HG02840 (cell line): ENCODE results near the gene RNF150.
"Not testable (repeated sequence)": the region's sequence is repeated elsewhere in the genome, so short reads cannot be mapped to it uniquely, and the experiment has no call there.

Source experiments
- ATAC-seq: cut with Tn5 transposase; IDR thresholded peaks from one replicate; pipeline ENCODE4 v1.9.1; 2021; ENCODE audit warnings: mild to moderate bottlenecking, moderate library complexity, moderate number of reproducible peaks; ENCODE audit not compliant: unreplicated experiment, low FRiP score

The RNF150 gene

DNA sequence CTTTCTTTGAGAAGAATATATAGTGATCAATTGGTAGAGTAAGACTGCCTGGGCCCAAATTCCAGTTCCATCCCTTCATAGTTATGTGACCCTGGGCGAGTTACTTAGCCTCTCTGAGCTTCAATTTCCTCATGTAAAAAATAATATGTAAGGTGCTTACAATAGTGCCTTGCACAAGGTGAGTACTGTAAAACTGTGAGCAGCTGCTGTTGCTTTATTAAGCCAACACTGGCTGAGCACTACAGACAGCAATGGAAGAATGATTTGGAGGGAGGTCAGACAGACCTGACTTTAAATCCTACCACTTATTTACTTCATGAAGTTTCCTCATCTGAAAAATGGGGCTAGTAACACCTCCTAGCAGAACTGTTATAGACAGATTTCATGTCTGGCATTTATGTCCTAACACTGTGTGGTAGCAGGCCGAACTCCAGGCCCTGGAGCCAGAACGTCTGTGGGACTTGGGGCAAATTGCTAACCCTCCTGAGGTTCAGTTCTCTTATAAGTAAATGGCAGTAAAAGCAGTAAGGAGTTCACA is 53.8 kb downstream of the RNF150 start:
- ATAC-seq, result no peak

DNA sequence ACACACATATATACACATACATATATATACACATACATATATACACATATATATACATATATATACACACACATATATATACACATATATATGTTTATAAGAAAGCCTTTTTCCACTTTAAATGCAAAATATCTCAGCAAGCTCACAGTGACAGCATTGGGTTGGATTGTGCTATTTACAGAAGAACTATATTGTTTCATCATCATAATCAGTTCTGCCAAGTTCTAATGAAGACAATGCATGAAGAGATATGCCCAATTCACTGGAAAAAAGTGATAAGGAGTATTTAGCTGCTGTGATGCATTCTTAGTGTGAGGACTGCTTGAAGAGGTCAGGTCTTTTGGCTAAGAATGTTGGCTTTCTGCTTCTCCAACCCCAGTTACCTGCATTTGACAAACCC is 54.4 kb downstream of the RNF150 start:
- ATAC-seq, result no peak

DNA sequence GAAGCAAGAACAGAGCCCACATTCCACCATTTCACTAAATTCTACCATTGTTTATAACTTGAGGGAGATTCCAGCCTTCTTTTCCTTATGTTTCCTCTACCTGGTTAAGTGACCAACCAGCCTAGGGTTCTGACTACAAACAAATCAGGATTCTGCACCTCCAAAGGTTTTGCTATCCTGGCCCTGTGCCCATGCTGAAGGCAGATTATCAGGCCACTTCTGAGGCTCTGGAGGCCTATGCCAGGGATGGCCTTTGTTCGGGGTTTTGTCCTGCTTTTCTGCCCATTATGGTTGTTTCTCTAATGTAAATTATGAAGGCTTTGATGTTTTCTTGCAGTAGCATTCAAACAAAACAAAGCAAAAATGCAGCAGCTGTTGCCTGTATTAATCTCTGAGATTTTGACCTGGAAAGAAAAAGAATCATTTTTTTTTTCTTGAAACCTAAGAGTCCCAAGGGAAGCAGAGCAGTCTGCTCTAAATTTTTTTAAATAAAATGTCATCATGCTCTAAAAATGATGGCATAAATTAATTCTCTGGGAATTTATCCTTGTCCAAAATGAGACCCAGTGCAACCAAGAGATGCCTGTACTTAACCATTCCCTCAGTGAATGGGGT is 55.6 kb downstream of the RNF150 start:
- ATAC-seq, result no peak

DNA sequence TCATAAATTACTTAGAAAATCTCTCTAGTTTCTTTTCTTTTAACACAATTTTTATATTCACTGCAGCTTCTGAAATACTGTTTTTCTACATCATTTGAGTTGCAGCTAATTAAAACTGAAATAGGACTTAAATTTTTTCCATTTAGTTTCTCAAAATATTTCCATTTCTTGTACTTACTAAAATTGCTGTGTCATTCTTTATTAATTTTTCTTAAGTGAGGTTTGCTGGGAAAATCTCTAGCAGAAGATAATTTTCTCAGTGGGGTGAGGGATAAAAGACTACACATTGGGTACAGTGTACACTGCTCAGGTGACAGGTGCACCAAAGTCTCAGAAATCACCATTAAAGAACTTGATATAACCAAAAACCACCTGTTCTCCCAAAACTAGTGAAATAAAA is 57.7 kb downstream of the RNF150 start:
- no peak for ATAC-seq

DNA sequence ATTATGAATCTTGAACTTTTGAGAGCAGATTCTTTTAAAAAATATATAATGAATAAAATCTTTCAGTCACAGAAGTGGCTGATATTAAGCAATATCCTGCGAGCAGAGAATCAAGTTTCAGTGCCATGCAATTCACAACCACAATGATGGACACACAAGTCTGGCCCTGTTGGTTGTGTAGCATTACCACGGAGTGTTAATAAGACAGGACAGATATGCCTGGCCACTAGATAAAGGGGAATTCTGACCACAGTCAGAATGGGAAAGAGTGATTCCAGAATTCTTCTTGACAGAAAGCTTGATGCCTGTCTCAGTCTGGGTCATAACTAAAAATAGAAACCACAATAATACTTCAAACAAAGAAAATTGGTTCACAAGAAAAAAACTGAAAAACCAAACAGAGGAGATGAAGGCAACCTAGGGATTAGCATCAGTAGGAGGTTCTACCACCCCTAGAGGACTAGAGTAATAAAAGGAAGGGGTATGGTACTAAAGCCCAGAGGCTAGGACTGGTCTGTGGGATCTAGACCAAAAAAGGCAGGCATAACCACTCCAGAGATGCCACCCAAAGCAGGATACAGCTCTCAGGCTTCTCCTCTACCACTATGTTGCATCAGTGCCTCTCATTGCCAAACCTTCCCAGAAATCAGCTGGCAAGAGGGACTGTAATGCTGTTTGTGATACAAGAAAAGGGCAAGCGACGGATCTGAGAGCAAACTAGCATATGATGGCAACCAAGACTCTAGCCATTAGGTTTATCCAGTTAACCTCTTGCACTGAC is 59.0 kb downstream of the RNF150 start:
- no peak for ATAC-seq

DNA sequence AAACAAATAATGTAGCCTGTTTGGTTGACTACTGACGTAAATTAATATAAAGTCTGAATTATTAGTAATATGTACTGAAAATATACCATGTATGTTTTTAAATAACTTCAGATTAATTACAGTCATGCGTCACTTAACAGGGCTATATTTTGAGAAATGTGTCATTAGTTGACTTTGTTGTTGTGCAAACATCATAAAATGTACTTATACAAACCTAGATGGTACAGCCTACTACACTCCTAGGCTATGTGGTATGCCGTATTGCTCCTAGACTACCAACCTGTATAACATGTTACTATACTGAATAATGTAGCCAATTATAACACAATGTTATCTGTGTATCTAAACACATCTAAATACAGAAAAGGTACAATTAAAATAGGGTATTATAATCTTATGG is 66.6 kb downstream of the RNF150 start:
- ATAC-seq, result no peak

DNA sequence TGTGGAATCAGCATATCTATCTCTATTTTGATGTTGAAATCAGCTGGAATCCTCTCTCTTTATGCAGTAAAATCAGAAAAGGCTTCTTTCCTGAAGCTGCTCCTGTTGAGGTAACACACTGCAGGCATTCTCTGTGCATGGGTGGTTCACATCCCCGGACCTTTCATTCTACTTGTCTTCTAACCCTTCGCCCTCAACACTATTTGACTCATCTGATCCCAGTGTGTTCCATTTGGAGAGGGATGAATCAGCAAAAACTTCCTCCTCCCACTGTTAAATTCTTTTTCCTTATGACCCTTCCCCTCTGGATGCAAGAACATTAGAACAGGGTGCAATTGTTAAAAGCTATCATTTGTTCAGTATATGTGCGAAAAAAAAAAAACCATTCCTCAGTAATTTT is 67.4 kb downstream of the RNF150 start:
- ATAC-seq, result no peak

DNA sequence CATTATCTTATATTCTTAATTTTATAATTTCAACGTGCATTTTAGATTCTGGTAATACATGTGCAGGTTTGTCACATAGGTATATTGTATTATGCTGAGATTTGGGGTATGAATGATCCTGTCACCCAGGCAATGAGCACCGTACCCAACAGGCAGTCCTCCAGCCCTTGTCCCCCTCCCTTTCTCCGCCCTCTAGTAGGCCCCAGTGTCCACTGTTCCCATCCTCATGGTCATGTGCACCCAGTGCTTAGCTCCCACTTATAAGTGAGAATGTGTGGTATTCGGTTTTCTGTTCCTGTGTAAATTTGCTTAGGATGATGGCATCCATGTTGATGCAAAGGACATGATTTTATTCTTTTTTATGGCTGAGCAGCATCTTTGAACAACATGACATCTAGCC is 70.6 kb downstream of the RNF150 start:
- ATAC-seq, result no peak

DNA sequence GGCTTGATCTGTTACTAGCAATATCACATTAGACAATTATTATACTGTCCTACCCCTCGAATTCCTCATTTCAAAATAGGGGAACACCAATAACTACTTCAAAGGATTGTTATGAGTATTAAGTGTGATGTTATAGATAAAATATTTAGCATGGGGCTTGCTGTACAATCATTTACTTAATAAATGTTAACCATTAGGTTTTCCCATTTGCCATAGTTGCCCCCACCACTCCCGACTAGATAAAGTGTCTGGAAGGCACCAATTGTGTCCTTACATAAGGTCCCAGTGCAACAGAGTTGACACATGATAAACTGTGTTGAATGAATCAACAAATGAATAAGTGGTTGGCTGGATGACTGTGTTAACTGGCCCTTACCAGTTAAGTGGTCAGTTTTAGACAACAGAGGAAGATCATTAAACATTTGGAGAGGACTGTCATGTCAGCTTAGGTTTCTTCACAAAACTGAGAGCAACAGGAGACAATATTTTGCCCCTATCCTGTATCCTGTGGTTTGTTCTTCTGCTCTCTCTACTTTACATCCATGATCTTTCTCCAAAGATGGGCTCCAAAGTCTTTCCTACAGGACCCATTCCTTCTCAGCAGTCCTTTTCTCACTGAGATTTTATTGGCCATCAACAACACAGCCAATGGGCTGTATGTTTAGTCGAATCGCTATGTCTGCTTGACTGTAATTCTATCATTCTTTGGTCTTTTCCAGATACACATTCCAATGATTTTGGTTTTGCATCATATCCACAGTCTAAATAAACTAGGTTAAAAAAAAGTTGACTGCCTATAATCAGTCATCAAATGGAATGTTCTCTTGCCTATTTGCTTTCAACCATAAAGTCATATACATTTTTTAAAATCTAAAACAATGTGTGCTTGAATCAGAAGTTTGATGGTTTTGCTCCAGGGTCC is 74.4 kb downstream of the RNF150 start:
- no peak for ATAC-seq

DNA sequence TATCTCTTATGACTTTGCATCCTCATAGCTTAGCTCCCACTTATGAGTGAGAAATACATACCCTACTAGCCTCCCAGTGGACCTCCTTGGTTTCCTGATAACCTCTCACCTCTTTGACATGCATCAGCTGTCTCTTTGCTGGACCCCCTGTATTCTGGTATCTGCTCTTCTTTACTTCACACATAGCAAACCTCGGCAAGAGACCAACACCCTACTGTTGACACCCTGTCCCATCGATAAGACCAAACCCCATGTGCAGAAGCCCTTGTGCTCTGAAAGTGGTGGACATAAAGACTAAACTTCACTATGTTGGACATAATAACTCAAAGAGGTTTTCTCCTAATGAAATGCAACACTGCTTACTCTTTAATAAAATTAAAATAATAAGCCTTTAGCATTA is 75.7 kb downstream of the RNF150 start:
- ATAC-seq, result no peak

DNA sequence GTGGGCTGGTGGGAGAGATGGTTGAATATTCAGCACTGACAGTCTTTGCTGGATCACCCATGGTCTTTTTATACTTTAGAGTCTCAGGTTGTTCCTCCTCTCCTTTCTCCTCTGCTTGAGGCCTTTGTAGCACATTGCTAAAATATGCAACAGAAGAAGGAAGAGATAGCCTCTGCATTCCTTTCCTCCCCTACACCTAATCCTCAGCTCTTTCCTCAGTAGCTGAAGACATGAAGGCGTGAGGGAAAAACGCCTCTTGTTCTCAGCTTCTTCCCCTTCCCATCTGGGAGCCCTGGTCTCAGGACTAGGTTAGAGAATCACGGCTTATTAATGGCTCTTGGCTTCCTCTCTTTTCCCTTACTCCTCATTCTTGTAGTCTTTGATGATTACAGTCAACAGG is 76.8 kb downstream of the RNF150 start:
- ATAC-seq, result no peak

DNA sequence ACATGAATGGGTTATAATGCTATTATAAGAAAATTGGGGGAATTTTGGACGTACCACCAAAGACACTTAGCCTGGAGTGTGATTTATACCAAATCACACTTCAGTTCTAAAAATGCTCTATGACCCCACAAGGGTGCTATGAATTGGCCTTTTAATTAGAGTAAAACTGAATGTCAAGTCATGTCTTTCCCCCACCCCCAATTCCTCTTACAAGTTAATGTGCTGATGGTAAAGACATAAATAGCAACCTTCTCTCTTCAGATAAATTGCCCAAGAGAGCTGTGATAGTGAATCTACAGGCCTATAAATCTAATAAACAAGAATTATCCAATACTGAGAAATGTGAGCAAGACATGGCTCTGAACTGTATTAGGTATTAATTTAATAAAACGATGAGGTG is 78.8 kb downstream of the RNF150 start:
- ATAC-seq, result no peak

DNA sequence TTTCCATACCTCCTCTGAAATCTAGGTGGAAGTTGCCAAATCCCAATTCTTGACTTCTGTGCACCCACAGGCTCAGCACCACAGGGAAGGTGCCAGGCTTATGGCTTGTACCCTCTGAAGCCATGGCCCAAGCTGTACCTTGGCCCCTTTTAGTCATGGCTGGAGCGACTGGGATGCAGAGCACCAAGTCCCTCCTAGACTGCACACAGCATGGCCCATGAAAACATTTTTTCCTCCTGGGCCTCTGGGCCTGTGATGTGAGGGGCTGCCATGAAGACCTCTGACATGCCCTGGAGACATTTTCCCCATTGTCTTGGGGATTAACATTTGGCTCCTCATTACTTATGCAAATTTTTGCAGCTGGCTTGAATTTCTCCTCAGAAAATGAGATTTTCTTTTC is 82.3 kb downstream of the RNF150 start:
- not testable (repeated sequence) for ATAC-seq

DNA sequence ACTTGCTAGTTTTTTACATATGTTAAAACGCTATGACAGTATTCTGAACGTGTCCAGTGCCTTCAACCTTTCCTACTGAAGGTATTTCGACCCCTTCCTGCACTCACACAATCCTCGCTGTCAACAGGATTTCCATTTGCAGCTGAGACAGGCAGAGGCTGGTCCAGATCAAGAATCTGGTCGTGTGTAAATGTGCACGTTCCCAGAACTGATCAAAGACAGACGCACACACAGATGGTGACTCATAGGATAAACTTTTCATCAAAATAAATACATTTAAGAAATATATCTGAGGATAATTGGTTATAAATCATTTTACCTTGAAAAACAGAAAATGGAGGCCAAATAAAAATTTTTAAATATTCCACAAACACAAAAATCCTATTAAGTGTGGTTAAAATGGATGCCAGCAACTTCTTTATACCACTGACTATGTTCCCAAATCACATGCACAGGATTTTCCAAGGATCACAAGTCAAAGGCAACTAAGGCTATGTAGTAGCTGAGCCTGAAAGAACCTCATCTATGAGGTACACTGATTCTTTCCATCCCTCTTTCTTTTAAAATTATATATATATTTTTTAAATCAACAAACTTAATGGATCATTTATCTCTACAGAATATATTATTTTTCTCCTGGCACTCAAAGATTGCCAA is 85.9 kb downstream of the RNF150 start:
- ATAC-seq, result no peak

DNA sequence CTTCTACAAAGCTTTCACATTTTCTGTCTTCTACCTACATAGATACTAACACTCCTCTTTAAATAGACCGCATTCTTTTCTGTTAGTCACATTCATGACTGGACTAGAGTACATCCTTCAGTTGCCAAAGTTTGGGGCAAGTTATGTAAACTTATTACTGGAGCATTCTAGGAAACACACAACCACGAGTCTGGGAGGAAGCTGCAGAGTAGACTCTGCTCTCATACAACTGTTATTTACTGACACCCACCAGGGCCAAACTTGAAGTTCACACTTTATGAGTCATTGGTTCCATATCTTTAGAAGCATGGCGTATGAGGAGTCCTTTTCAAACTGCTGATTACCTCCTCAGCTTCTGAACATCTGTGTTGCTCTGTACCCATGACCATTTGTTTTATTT is 87.0 kb downstream of the RNF150 start:
- ATAC-seq, result no peak

DNA sequence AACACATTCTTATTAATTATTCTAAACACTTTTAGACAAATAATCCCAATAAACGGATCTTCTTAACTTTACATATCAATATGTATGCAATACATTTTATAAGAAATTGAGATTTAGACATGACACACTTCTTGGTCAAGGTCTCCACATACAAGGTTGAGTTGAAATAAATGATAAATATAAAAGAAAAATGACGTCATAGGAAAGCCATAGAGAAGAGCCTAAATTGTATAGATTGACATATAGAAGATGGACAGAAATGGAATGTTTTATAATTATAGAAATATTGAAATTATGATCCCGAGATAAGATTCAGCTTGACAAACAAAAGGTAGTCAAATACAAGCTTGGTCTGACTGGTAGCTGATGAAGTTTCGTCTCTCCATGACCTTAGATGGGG is 87.4 kb downstream of the RNF150 start:
- no peak for ATAC-seq

DNA sequence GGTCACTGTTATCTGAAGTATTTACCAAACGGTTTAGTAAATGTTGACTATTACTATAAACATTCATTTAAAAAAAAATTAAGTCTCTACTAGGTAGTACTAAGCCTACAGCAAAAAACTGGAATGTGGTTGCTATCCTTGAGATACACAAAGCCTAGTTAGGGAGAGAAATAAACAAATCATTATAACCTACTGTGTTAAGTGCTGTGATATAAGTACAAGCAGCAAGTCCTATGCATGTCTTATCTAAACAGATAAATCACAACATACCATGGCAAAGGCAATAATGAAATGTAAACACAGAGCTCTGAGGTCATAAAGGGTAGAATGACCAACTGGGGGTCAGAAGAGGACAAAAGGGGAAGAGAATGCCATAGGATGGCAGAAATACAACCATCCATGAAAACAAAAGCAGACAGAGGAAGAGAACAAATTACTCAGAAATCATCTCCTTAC is 92.2 kb downstream of the RNF150 start:
- no peak for ATAC-seq

DNA sequence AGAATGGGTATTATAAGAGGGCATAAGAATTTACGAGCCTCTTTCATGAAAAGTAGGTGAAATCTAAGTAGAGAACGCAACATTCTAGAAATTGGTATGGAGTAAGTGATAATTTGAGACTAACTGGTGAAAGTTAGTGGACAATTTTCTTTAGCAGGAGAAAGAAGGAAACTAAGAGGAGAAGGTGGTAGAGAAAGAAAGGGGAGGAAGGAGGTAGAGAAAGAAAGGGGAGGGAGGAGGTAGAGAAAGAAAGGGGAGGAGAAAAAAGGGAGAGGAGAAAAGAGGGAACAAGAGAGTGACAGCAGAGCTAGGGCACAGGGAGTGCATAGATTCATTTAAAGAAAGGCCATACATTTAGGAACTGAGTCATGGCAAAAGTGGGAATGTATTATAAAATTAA is 94.1 kb downstream of the RNF150 start:
- no peak for ATAC-seq

DNA sequence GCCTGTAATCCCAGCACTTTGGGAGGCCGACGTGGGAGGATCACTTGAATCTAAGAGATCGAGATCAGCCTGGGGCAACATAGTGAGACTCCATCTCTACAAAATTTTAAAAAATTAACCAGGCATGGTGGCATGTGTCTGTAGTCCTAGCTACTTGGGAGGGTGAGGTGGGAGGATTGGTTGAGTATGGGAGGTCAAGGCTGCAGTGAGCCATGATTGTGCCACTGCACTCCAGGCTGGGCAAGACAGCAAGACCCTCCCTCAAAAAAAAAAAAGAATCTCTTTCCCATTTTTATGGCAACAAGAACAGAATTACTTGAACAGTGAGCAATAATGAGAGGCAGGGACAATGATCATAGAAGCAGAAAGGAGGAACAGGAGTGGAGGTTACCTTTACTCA is 94.8 kb downstream of the RNF150 start:
- no peak for ATAC-seq

DNA sequence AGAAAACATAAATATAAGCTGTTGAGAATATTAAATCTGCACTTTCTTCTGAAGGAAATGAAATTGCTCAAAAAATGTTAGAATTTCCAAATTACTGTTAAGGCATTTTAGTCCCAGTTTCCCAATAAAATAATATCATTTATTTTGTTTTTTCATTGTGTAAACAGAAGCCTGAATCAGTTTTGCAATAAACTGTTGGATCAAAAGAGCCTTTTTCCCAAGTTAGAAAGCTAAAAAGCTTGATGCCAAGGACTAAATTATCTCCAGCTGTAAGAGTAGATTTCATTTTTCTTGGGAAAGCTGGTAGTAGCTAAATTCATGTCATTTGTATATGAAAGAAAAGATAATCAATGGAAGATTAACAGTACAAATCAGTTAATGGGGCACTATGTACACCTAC is 95.8 kb downstream of the RNF150 start:
- ATAC-seq, result no peak
